ENCODE data around the gene KIAA1671. TPM values are rescaled to one million over a fixed set of nuclear protein-coding genes. Genes with fewer than 3 reads are reported as not detected.
"Not testable (repeated sequence)": the region's sequence is repeated elsewhere in the genome, so short reads cannot be mapped to it uniquely, and the experiment has no call there.

Gene KIAA1671
- polyA plus RNA-seq, 4 donors: 7.0 to 24.3 (median 14.7) TPM

GRCh38 chr22:25233706-25234105 is 281.2 kb downstream of the KIAA1671 start:
- H3K36me3 ChIP-seq (ENCODE audit: control insufficient read depth in 3 of 3, insufficient read depth in 2 of 3, low read depth in 1 of 3, low read length in 3 of 3); H3K4me1 ChIP-seq (ENCODE audit: control insufficient read depth in 3 of 3, insufficient read depth in 2 of 3, low read depth in 1 of 3, low read length in 2 of 3); H3K4me3 ChIP-seq (ENCODE audit: low read depth in 1 of 3, low read length in 3 of 3); H3K27ac ChIP-seq (ENCODE audit: low read depth in 1 of 3, low read length in 2 of 3); FAIRE-seq; H3K9me3 ChIP-seq (ENCODE audit: control insufficient read depth in 2 of 2, insufficient read depth in 1 of 2, low read depth in 1 of 2, low read length in 1 of 2); DNase-seq; H3K27me3 ChIP-seq (ENCODE audit: control insufficient read depth in 3 of 3, insufficient read depth in 3 of 3, low read length in 3 of 3): not testable (repeated sequence)

GRCh38 chr22:25235547-25236290 is 283.2 kb downstream of the KIAA1671 start:
- peak; percentile 79 to 86 for DNase-seq
- Histone ChIP-seq H3K36me3 (ENCODE audit: control insufficient read depth in 3 of 3, insufficient read depth in 2 of 3, low read depth in 1 of 3, low read length in 3 of 3) (no peaks in the 10 kb centered on the region), H3K4me3 (ENCODE audit: low read depth in 1 of 3, low read length in 3 of 3) (no peak overlapping the region), H3K27me3 (ENCODE audit: control insufficient read depth in 3 of 3, insufficient read depth in 3 of 3, low read length in 3 of 3) (peaks cover 0 to 6% (median 2%) of the 10 kb centered on the region in 3 donors), H3K9me3 (ENCODE audit: control insufficient read depth in 2 of 2, insufficient read depth in 1 of 2, low read depth in 1 of 2, low read length in 1 of 2) (no peaks in the 10 kb centered on the region), H3K4me1 (ENCODE audit: control insufficient read depth in 3 of 3, insufficient read depth in 2 of 3, low read depth in 1 of 3, low read length in 2 of 3) (no peaks in the 10 kb centered on the region), H3K27ac (ENCODE audit: low read depth in 1 of 3, low read length in 2 of 3) (no peak overlapping the region)
- WGBS, 3 donors: 10 to 13% (median 12%) methylated on average over 25 to 30 of the region's 30 CpGs
- no peak for FAIRE-seq

GRCh38 chr22:25236417-25236816 is 283.9 kb downstream of the KIAA1671 start:
- Histone ChIP-seq H3K4me3 (ENCODE audit: low read depth in 1 of 3, low read length in 3 of 3) (no peak overlapping the region), H3K36me3 (ENCODE audit: control insufficient read depth in 3 of 3, insufficient read depth in 2 of 3, low read depth in 1 of 3, low read length in 3 of 3) (no peaks in the 10 kb centered on the region), H3K9me3 (ENCODE audit: control insufficient read depth in 2 of 2, insufficient read depth in 1 of 2, low read depth in 1 of 2, low read length in 1 of 2) (no peaks in the 10 kb centered on the region), H3K27me3 (ENCODE audit: control insufficient read depth in 3 of 3, insufficient read depth in 3 of 3, low read length in 3 of 3) (peaks cover 0 to 6% (median 2%) of the 10 kb centered on the region in 3 donors), H3K4me1 (ENCODE audit: control insufficient read depth in 3 of 3, insufficient read depth in 2 of 3, low read depth in 1 of 3, low read length in 2 of 3) (no peaks in the 10 kb centered on the region), H3K27ac (ENCODE audit: low read depth in 1 of 3, low read length in 2 of 3) (no peak overlapping the region)
- FAIRE-seq: no peak
- WGBS, 3 donors: 82 to 87% (median 84%) methylated on average over 6 of the region's 6 CpGs
- DNase-seq: no peak

- DNase-seq (no peak), FAIRE-seq (no peak)
- Histone ChIP-seq H3K4me1 (ENCODE audit: control insufficient read depth in 3 of 3, insufficient read depth in 2 of 3, low read depth in 1 of 3, low read length in 2 of 3) (no peaks in the 10 kb centered on the region), H3K9me3 (ENCODE audit: control insufficient read depth in 2 of 2, insufficient read depth in 1 of 2, low read depth in 1 of 2, low read length in 1 of 2) (no peaks in the 10 kb centered on the region), H3K27me3 (ENCODE audit: control insufficient read depth in 3 of 3, insufficient read depth in 3 of 3, low read length in 3 of 3) (peaks cover 0 to 2% (median 2%) of the 10 kb centered on the region in 3 donors), H3K27ac (ENCODE audit: low read depth in 1 of 3, low read length in 2 of 3) (no peak overlapping the region), H3K4me3 (ENCODE audit: low read depth in 1 of 3, low read length in 3 of 3) (no peak overlapping the region), H3K36me3 (ENCODE audit: control insufficient read depth in 3 of 3, insufficient read depth in 2 of 3, low read depth in 1 of 3, low read length in 3 of 3) (no peaks in the 10 kb centered on the region)
- WGBS, 3 donors: 81 to 88% (median 85%) methylated on average over 4 of the region's 4 CpGs
Measured at GRCh38 chr22:25237503-25237902, 285.0 kb downstream of the KIAA1671 start.

- not testable (repeated sequence) for FAIRE-seq; H3K4me3 ChIP-seq (ENCODE audit: low read depth in 1 of 3, low read length in 3 of 3); H3K36me3 ChIP-seq (ENCODE audit: control insufficient read depth in 3 of 3, insufficient read depth in 2 of 3, low read depth in 1 of 3, low read length in 3 of 3); H3K4me1 ChIP-seq (ENCODE audit: control insufficient read depth in 3 of 3, insufficient read depth in 2 of 3, low read depth in 1 of 3, low read length in 2 of 3); DNase-seq; H3K9me3 ChIP-seq (ENCODE audit: control insufficient read depth in 2 of 2, insufficient read depth in 1 of 2, low read depth in 1 of 2, low read length in 1 of 2); H3K27me3 ChIP-seq (ENCODE audit: control insufficient read depth in 3 of 3, insufficient read depth in 3 of 3, low read length in 3 of 3); H3K27ac ChIP-seq (ENCODE audit: low read depth in 1 of 3, low read length in 2 of 3)
- 66 to 71% (median 69%) methylated on average over 8 to 9 of the region's 9 CpGs for WGBS, 3 donors
Measured at GRCh38 chr22:25238058-25238457, 285.5 kb downstream of the KIAA1671 start.

Other genes starting within 250 kb of the KIAA1671 start
- gene PIWIL3, start 178.0 kb upstream of the KIAA1671 start, polyA plus RNA-seq: under 1 TPM in 1 of 4 donors, not detected in 3; 0.21 TPM
- 10 to 100 TPM in 1 of 4 donors, 1 to 10 TPM in 1, under 1 TPM in 1, not detected in 1; 0.27 to 11.0 (median 2.2) TPM for gene SGSM1, start 146.5 kb upstream of the KIAA1671 start, polyA plus RNA-seq
- under 1 TPM in 1 of 4 donors, not detected in 3; 0.34 TPM for gene LHFPL7, start 6.0 kb upstream of the KIAA1671 start, polyA plus RNA-seq
- gene CRYBB3, start 247.1 kb downstream of the KIAA1671 start, polyA plus RNA-seq: 1 to 10 TPM in 2 of 4 donors, under 1 TPM in 2; 0.10 to 6.5 (median 1.8) TPM

Measured in small intestine (tissue), 7 donors.